Measurements from ENCODE around the gene LRP5.
"Not testable (repeated sequence)": the region's sequence is repeated elsewhere in the genome, so short reads cannot be mapped to it uniquely, and the experiment has no call there.

The LRP5 gene

DNA sequence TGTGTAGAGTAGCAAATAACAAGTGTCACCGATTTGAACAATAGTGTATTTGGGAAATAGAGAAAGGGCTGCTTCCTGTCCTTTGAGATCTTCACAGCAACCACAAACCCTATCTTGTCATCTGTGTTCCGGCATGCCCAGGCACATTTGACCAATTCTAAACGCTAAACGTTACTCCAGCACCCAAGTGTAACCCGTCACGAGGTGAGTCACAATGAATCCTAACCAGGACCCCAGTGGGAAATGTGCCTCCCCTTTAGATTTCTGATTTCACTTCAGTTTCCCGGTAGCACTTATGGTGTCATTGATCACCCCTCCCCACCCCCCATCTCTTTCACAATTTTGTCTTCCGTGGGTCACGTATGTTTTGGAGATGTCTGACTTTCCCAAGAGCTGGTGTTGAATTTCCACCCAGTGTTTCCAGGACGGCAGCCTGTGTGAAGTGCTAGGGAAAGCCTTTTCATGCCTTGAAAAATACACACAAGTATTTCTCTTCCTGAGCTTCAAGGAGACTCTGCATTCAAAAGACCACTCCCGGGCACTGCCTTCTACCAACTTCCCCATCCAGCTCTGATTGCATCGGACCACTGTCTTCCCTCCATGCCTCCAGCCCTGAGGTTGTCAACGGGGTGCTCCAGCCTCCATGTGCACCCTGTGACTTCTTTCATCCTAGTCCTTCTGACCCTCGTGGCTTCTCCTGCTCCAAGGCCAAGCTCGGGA lies 30.1 kb upstream of the LRP5 start:
- DNase-seq (ENCODE audit: low read depth): no peak

DNA sequence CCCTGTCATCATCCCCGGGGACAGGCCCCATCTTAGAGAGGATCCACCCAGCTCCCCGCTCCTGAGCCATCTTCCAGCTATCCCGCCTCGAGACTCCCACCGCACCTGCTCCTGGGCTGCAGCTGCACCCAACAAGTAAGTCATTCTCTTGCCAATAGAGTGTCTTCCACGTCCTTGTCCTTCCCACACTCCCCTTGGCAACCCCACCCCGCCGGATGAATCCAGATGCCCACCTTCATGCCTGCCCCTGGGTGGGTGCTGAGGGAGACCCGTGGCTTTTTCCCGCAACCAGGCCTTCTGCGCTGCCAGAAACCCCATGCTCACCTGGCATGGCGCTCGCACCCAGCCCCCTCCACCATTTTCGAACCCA lies 29.5 kb upstream of the LRP5 start:
- no peak for DNase-seq (ENCODE audit: low read depth)

DNA sequence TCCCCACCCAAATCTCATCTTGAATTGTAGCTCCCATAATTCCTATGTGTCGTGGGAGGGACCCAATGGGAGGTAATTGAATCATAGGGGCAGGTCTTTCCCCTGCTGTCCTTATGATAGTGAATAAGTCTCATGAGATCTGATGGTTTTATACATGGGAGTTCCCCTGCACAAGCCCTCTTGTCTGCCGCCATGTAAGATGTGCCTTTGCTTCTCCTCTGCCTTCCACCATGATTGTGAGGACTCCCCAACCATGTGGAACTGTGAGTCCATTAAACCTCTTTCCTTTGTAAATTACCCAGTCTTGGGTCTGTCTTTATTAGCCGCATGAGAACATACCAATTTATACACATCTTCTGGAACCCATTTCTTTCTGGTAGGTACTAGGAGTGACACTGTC lies 27.8 kb upstream of the LRP5 start:
- not testable (repeated sequence) for DNase-seq (ENCODE audit: low read depth)

DNA sequence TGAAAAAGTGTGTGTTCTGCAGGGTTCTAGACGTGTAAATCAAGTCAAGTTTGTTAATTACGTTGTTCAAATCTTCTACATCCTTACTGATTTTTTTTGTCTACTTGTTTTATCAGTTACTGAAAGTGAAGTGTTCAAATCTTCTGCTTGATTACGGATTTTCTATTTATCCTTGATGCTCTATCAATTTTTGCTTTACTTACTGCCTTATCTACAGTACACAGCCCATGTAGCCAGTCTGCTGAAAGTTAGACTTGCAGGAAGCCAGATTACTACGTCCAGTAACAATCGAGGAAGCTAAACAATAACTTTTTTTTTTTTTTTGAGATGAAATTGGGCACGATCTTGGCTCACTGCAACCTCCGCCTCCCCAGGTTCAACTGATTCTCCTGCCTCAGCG lies 25.0 kb upstream of the LRP5 start:
- DNase-seq (ENCODE audit: low read depth): no peak

DNA sequence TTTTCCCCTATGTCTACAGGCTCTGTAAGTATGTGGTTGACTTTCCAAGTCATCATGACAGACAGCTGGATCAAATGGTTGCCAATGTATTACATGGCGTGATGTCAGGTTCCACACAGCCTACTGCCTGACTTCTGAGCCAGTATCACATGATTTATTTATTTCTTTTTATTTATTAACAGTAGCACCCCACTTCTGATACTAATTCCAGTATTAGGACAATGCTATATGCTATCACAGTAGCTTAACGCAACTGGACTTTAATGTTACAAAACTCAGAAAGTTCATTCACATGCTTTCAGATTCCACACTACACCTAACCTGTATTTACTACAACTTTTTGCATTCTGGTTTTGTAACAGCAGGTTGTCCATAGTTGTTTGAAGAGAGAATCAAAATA lies 22.9 kb upstream of the LRP5 start:
- no peak for DNase-seq (ENCODE audit: low read depth)

DNA sequence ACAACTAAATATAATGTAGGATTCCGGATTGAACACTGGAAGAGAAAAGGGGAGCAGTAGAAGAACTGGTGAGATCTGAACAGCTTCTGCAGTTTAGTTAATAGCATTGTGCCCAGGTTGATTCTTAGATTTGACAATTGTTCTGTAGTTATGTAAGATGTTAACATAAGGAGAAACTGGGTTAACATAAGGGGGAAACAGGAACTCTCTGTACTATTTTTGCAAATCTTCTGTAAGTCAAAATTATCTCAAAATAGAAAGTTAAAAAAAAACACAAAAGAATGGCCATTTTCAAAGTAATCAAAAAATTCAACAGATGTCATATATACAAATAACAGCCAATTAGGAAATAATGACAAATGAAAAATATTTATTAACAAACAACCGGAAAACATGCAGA lies 18.7 kb upstream of the LRP5 start:
- no peak for DNase-seq (ENCODE audit: low read depth)

DNA sequence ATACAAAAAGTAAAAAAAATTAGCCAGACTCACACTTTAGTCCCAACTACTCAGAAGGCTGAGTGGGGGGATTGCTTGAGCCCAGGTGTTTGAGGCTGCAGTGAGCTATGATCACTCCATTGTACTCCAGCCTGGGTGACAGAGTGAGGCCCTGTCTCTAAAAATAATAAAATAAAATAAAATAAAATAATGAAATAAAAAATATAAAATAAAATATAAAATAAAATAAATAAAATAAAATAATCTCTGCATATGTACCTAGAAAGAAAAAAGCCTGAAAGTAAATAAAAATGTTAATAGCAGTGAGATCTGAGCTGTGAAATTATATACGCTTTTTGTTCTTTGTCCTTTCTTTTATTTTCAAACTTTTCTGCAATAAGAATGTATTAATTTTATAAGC lies 17.1 kb upstream of the LRP5 start:
- no peak for DNase-seq (ENCODE audit: low read depth)

DNA sequence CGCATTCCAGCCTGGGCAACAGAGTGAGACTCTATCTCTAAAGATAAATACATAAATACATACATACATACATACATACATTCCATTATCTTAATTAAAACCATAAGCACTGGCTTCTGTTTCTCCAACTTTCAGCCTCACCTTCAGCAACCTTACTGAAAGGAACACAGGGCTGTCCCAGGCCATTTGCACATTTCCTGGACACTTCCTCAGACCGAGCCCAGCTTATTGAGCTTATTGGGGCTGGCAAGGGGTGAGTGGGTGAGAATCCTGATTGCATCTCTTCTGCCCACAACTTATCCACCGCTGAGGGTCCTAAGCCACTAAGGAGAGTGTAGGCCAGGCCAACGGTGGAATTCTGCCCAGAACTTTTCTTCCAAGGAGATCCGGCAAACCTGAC lies 16.5 kb upstream of the LRP5 start:
- no peak for DNase-seq (ENCODE audit: low read depth)

DNA sequence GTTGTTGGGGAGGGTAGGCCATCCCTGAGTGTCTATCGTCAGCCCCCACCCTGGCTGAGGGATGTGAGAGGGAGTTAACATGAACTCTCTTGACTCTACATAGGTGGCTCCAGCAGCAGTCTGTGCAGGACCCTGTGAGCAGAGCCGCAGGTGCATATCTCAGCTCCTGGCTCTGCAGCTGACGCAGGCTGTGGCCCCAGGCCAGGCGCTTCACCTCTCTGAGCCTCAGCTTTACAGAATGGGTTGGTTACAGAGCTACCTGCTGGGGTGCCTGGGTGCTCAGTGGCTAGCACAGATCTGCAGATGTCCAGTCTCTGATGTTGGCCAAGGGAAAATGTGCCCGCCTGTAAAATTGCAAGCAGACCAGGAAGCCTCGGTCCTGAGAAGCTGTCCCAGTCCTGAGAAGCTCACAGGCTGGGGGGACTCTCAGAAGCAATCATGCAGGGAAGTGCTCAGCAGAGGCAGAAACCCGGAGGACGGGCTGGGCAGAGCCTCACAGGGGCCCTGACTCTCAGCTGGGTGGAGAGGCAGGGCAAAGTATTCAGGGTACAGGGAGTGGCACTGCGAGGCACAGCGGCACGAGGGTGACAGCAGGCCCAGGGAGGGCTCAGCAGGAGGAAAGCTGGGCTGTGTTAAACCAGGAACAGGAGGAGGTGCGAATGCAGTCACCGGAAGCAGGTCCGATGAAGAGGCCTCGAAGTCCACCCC lies 15.9 kb upstream of the LRP5 start:
- DNase-seq (ENCODE audit: low read depth): no peak

DNA sequence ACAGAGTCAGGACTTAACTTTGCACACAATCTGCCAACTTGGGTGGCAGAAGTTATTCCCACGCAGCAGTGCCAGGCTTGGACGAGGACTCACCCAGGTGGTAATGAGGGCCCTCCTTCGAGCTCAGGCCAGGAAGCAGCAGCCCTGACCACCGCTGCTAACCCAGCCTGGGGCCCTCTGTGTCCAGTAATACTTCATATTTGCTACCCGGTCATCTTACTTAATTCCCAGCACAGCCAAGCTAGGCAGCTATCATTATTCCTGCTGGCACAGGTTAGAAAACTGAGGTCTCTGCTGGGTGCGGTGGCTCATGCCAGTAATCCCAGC lies 15.4 kb upstream of the LRP5 start:
- no peak for DNase-seq (ENCODE audit: low read depth)

DNA sequence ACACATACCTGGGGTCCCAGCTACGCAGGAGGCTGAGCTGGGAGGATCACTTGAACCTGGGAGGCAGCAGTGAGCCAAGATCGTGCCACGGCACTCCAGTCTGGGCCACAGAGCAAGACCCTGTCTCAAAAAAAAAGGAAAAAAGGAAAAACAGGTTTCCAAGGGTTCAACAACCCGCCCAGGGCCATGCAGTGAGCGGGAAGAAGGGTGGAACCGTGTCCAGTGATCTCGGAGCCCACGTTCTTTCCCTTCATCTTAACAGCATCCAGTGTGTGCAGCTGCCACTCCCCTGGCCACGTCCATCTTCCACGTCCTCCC lies 14.9 kb upstream of the LRP5 start:
- DNase-seq (ENCODE audit: low read depth): no peak

DNA sequence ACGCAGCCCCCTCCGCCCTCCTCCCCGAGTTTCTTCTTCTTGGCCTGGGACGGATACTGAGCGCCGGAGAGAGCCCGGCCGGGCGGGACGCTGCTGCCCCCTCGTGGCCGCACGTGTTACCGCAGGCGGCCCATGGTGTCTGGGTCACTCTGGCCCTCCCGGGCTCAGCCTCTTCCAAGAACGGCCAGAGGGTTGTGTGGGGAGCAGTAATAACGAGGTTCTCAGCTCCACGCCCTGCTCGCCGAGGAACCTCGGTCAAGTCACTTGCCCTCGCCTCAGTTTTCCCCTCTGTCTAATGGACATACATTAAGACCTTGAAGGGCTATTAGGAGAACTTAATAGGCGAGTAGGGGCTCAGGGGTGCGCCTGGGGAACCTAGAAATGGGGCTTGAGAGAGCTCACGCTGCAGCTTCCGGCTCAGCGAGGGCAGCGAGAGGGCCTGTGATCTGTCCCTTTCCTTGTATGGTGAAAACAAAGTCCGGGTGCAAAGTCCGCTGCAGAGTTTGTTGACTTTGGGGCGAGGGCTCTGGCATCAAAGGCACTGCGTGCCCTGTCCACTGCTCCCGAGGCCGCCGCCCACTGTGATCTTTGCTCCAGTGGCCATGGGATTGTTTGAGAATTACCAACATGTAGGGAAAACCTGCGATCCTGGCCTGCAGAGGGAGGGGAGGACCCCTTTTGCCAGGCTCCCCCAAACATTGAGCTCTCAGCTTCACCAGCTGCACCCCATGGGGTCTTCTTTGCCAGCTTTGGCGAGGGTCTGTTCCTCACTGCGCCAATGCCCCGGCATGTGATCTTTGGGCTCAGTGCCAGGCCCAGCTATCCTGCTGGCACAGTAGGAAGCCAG lies 14.4 kb upstream of the LRP5 start:
- peak; percentile 80 for DNase-seq (ENCODE audit: low read depth)

DNA sequence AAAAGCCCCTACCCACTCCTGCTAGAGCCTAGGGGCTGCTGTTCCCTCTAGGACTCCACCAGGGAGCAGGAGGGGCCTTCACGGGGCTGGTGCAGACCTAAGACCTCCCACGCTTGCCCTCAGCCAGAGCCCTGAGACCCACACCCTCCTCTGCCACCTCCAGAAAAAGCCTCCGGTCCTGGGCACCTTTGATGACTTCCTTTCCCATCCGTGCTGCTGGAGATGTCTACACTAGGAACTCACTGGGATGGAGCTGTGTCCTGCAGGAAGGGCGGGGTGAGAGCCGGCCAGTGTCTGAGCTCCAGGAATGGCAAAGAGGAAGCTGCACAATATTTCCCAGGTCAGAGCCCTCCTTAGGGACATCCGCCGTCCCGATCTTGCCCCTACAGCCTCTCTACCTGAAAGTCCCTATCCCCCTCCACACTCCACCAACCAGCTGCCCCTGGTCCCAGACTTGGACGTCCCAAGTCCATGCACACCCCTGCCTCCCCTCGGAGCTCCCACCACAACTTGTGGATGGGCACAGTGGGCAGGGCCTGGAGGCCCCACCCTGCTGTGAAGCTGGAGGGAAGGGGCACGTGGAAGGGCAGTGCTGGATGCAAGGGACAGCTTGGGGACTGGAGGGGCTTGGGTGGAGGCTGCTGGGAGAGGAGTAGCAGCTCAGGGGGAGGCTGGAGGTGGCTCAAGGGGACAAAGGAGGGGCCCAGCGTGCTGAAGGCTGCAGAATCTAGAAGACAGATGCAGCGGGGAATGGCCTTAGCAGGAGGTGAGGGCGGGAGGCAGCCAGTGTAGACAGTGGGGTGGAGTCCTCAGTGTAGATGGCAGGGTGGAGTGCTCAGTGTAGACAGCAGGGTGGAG lies 13.5 kb upstream of the LRP5 start:
- DNase-seq (ENCODE audit: low read depth): no peak

DNA sequence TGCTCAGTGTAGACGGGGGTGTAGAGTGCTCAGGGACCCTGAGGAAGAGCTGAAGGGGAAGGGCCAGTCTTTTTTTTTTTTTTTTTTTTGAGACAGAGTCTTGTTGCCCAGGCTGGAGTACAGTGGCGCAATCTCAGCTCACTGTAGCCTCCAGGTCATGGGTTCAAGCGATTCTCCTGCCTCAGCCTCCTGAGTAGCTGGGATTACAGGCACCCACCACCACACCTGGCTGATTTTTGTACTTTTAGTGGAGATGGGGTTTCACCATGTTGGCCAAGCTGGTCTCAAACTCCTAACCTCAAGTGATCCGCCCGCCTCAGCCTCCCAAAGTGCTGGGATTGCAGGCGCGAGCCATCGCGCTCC lies 12.9 kb upstream of the LRP5 start:
- not testable (repeated sequence) for DNase-seq (ENCODE audit: low read depth)

DNA sequence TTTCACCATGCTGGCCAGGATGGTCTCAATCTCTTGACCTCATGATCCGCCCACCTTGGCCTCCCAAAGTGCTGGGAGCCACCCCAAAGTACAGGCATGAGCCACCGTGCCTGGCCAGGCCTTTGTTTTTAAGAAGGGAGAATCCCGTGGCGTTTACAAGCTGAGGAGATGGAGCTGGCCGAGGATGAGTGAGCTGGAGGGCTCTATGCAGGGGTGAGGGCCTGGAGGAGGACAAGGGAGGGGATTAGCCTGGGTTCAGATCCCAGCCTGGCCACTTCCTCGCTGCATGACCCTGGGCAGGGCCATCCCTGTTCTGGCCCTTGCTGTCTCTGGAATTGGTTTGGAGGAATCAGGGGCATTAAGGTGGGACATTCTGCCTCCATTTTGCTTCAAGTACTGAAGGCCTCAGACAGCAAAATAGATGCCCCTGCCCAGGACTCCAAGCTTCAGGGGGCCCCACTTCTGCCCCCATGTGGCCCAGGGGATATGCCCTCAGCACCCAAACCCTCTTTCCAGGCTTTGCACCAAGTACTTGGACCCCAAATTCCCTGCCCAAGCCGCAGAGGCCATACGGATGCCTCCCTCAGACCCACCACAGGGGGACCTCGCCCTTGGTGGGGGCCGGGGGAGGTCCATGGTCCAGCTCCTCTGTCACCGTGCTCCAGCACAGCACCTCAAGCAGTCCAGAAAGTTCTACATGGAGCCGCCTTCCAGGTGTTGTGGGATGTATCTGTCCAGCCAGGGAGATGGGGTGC lies 12.1 kb upstream of the LRP5 start:
- DNase-seq (ENCODE audit: low read depth): no peak

DNA sequence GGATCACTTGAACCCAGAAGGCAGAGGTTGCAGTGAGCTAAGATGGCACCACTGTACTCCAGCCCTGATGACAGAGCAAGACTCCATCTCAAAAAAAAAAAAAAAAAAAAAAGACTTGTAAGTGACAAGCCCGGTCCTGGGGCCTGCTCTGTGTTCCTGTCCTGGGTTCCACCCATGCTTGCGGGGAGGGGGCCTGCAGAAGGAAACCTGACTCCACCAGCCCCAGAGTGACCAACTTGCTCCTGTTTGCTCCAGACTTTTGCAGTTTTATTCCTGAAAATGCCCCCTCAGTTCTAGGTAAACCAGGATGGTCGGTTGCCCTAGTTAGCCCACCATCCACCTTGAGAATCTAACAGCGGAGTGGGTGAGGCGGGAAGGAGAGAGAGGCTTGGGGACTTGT lies 10.1 kb upstream of the LRP5 start:
- no peak for DNase-seq (ENCODE audit: low read depth)

DNA sequence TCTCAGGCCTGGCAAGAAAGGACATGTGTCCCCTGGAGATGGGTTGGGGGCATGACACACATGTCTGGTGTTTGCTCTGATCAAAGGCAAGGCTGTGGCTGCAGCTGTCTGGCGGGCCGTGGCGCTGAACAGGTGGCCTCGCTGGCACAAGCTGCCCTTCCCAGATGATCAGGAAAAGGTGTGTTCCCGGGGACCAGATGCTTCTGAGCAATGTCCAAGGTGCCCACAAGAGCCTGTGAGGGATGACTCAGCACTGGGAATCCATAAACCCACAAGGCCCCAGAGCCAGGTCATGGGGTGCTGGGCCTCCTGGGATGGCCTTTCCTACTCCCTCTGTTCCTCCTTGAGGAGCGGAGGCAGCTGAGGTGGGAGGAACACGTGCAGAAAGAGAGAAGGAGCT lies 9.7 kb upstream of the LRP5 start:
- no peak for DNase-seq (ENCODE audit: low read depth)

DNA sequence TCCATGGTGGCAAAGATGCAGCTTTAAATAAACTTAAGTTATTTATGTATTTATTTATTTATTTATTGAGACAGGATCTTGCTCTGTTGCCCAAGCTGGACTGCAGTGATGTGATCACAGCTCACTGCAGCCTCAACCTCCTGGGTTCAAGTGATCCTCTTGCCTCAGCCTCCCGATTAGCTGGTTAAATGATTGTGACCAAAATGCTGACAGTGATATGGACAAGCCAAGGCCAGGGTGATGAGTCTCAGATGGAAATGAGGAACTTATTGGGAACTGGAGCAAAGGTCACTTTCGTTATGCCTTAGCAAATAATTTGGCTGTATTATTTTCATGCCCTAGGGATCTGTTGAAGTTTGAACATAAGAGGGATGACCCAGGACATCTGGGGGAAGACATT lies 9.3 kb upstream of the LRP5 start:
- no peak for DNase-seq (ENCODE audit: low read depth)

DNA sequence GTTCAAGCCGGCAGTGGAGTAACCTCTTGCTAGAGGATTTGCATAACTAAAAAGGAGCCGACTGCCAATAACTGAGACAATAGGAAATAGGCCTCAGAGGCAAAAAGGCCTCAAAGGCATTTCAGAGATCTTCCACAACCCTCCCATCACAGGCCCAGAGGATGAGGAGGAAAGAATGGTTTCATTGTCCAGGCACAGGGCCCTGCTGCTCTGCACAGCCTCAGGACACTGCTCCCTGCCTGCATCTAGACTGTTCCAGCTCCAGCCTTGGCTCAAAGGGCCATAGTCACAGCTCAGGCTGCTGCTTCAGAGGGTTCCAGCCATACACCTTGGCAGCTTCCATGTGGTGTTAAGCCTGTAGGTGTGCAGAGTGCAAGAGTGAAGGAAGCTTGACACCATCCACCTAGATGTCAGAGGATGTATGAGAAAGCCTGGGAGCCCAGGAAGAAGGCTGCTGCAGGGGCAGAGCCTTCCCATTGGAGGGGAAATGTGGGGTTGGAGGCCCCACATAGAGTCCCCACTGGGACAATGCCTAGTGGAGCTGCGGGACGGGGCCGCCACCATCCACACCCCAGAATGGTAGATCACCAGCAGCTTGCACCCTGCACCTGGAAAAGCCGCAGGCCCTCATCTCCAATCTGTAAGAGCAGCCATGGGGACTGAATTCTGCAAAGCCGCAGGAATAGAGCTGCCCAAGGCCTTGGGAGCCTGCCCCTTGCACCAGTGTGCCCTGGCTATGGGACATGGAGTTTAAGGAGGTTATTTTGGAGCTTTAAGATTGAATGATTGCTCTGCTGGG lies 8.2 kb upstream of the LRP5 start:
- no peak for DNase-seq (ENCODE audit: low read depth)

DNA sequence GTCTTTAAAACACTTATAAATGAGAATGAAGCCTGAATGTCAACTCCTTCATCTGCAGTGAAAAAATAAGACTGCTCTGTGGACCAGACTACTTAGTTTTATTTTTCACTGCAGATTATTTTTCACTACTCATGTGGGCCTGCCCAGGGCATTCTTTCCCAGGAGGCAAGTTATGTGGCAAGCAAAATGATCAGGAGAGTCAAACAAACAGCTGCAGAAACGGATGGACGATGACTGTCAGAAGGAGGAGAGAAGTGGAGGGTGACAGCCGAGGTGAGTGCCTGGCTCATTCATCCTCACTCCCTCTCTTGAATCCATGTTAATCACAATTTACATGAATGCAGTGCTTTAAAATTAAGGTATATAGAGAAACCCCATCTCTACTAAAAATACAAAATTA lies 5.8 kb upstream of the LRP5 start:
- no peak for DNase-seq (ENCODE audit: low read depth)

DNA sequence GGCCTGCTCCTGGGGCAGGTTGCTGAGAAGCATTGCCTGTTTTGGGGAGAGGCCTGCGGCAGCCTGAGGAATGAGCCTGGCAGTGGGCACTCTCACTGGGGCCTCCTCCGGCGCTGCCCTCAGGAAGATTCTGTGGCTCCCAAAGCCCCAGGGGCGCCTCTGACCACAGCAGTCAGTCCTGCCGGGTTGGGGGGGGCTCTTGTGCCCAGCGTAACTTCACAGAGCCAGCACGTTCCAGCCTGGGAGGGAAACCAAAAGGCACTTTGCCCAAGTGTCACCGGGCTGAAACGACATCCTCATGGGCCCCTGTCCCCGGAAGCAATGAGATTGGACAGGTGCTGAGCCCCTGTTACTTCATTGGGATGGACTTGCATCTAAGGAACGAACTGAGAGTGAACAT lies 4.3 kb upstream of the LRP5 start:
- no peak for DNase-seq (ENCODE audit: low read depth)
